ENCODE results near the gene FAM200B.
A peak's percentile ranks its signal among the peaks of the same experiment; 100 is the strongest.

FAM200B gene

GRCh38 chr4:15702941-15703403 is 21.3 kb downstream of the FAM200B start, which contains the start of gene BST1:
BST1 (plus strand) TSS chr4:15703065; CDS start chr4:15703145, 80 bp downstream.
- in situ Hi-C loops (cut with HindIII; ENCODE audit: low sequenced_read_pairs): no loop called here
- DNase-seq (ENCODE audit: low read depth): no peak
- TF ChIP-seq, protein P1, sequence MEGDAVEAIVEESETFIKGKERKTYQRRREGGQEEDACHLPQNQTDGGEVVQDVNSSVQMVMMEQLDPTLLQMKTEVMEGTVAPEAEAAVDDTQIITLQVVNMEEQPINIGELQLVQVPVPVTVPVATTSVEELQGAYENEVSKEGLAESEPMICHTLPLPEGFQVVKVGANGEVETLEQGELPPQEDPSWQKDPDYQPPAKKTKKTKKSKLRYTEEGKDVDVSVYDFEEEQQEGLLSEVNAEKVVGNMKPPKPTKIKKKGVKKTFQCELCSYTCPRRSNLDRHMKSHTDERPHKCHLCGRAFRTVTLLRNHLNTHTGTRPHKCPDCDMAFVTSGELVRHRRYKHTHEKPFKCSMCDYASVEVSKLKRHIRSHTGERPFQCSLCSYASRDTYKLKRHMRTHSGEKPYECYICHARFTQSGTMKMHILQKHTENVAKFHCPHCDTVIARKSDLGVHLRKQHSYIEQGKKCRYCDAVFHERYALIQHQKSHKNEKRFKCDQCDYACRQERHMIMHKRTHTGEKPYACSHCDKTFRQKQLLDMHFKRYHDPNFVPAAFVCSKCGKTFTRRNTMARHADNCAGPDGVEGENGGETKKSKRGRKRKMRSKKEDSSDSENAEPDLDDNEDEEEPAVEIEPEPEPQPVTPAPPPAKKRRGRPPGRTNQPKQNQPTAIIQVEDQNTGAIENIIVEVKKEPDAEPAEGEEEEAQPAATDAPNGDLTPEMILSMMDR (IDR thresholded peaks at IDR 0.05; ENCODE audit: low read depth, low read length, missing control alignments): no peak
- peak within 1 kb of the TSS; percentile 48 for H3K4me3 ChIP-seq (ENCODE audit: low read depth, low read length)

DNA sequence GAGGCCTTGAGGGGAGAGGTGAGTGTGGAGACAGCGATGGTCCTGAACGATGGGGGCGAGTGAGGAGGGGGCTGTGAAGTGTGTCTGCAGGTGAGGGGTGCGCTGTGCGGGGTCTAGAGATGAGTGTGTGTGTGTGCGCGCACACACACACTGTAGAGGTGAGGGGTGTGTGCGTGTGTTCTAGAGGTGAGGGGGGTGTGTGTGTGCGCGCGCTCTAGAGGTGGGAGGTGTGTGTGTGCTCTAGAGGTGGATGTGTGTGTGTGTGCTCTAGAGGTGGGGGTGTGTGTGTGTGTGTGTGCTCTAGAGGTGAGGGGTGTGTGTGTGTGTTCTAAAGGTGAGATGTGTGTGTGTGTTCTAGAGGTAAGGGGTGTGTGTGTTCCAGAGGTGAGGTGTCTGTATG is 21.8 kb downstream of the FAM200B start:
- no peak for DNase-seq (ENCODE audit: low read depth)
- in situ Hi-C loops (cut with HindIII; ENCODE audit: low sequenced_read_pairs): no loop called here
- TF ChIP-seq, protein P1 (IDR thresholded peaks at IDR 0.05; ENCODE audit: low read depth, low read length, missing control alignments): no peak
- peak overlapping the region; percentile 48 for H3K4me3 ChIP-seq (ENCODE audit: low read depth, low read length)

GRCh38 chr4:15704129-15704528 is 22.5 kb downstream of the FAM200B start:
- in situ Hi-C loops (cut with HindIII; ENCODE audit: low sequenced_read_pairs): no loop called here
- DNase-seq (ENCODE audit: low read depth): no peak
- no peak overlapping the region for H3K4me3 ChIP-seq (ENCODE audit: low read depth, low read length)
- TF ChIP-seq, protein P1 (IDR thresholded peaks at IDR 0.05; ENCODE audit: low read depth, low read length, missing control alignments): no peak

DNA sequence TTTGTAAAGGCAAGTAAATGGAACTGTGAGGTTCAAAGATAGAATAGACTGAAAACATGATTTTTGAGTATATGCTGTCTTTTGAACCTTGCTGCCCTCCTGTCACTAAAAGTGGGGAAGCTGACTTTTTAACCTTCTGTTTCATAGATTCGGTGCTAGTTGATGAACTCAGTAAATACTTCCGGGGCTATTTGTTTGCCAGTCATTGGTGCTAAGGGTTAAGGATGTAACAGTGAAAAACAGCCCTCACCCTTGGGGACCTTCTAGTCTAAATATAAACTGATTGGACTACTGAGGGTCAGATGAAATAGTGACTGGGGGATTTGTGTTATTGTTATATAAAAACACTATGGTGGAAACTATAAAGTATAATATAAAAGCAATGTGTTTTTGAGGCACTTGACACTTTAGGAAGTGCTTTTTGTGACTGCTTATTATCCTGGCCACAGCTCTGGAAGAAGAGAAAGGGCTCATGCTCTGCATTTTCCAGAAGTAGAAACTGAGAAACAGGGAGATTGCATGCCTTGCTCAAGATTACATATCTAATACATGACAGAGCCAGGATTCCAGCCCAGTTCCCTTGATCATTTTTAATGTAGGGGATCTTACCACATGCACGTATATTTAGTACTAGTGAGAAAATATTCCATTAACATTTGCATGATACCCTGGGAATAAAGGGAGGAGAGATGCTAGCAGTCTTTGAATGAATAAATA is 25.2 kb downstream of the FAM200B start:
- H3K4me3 ChIP-seq (ENCODE audit: low read depth, low read length): no peak overlapping the region
- in situ Hi-C loops (cut with HindIII; ENCODE audit: low sequenced_read_pairs): no loop called here
- TF ChIP-seq, protein P1 (IDR thresholded peaks at IDR 0.05; ENCODE audit: low read depth, low read length, missing control alignments): no peak
- DNase-seq (ENCODE audit: low read depth): no peak

DNA sequence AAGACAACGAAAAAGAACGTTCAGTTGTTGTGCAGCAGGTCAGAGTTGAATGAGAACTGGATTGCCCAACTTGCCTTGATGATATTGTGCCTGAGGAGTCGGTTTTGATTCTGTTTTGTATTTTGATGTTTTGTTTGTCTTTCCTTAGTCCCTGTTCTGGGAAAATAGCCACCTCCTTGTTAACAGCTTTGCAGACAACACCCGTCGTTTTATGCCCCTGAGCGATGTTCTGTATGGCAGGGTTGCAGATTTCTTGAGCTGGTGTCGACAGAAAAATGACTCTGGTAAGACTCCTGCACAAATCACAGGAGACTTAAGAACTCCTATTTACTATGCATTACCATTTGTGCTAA is 25.7 kb downstream of the FAM200B start:
- TF ChIP-seq, protein P1 (IDR thresholded peaks at IDR 0.05; ENCODE audit: low read depth, low read length, missing control alignments): no peak
- no peak for DNase-seq (ENCODE audit: low read depth)
- H3K4me3 ChIP-seq (ENCODE audit: low read depth, low read length): no peak overlapping the region
- in situ Hi-C loops (cut with HindIII; ENCODE audit: low sequenced_read_pairs): no loop called here

GRCh38 chr4:15711762-15712161 is 30.1 kb downstream of the FAM200B start:
- TF ChIP-seq, protein P1 (IDR thresholded peaks at IDR 0.05; ENCODE audit: low read depth, low read length, missing control alignments): no peak
- no peak for DNase-seq (ENCODE audit: low read depth)
- H3K4me3 ChIP-seq (ENCODE audit: low read depth, low read length): no peak overlapping the region
- in situ Hi-C loops (cut with HindIII; ENCODE audit: low sequenced_read_pairs): no loop called here

Data from astrocyte of the cerebellum (primary cell).